Neural cell (in vitro differentiated cells): ENCODE results near the gene RAI14. TPM values are rescaled to one million over a fixed set of nuclear protein-coding genes. Genes with fewer than 3 reads are reported as not detected.
"Not testable (repeated sequence)": the region's sequence is repeated elsewhere in the genome, so short reads cannot be mapped to it uniquely, and the experiment has no call there.

Experiments
- H2AFZ ChIP-seq: fragments of 200-600, 300-800 bp; sonication (generic), shearing (Covaris generic); 2 replicates; pipeline ENCODE4 v1.6.0; 2014; ENCODE audit warnings: low read depth, mild to moderate bottlenecking, antibody characterized with exemption, low read length, moderate library complexity
- H3F3A ChIP-seq: fragments of 200-600 bp; shearing (Covaris generic); 2 replicates; pipeline ENCODE4 v1.6.1; 2016; ENCODE audit warnings: mild to moderate bottlenecking, moderate library complexity, mixed read lengths, antibody characterized with exemption, low read length; ENCODE audit not compliant: insufficient read depth, poor library complexity, severe bottlenecking
- H3K27ac ChIP-seq: fragments of 200-600, 300-800 bp; sonication (generic), shearing (Covaris generic); 2 replicates; pipeline ENCODE4 v1.5.1; 2014; ENCODE audit warnings: mild to moderate bottlenecking, low read length, moderate library complexity
- H3K27me3 ChIP-seq: fragments of 300-800, 200-600 bp; sonication (generic), shearing (Covaris generic); 2 replicates; pipeline ENCODE4 v1.6.0; 2014; ENCODE audit warnings: mild to moderate bottlenecking, low read depth, low read length, moderate library complexity; ENCODE audit not compliant: insufficient read depth
- H3K36me3 ChIP-seq: fragments of 300-800, 200-600 bp; sonication (generic), shearing (Covaris generic); 2 replicates; pipeline ENCODE4 v1.5.1; 2014; ENCODE audit warnings: mild to moderate bottlenecking, antibody characterized with exemption, low read length, moderate library complexity; ENCODE audit not compliant: insufficient read depth
- H3K4me2 ChIP-seq: fragments of 300-800, 200-600 bp; sonication (generic), shearing (Covaris generic); 2 replicates; pipeline ENCODE4 v1.6.0; 2014; ENCODE audit warnings: mild to moderate bottlenecking, low read length
- H3K4me3 ChIP-seq: fragments of 300-800, 200-600 bp; sonication (generic), shearing (Covaris generic); 2 replicates; pipeline ENCODE4 v1.5.1; 2014; ENCODE audit warnings: mild to moderate bottlenecking, low read length, moderate library complexity
- H3K79me2 ChIP-seq: fragments of 200-600 bp; shearing (Covaris generic); replicated peaks from 2 replicates; pipeline ENCODE4 v1.6.0; 2014; ENCODE audit warnings: mild to moderate bottlenecking, low read length, moderate library complexity; ENCODE audit not compliant: insufficient read depth
- H3K9ac ChIP-seq: fragments of 300-800, 200-600 bp; sonication (generic), shearing (Covaris generic); 2 replicates; pipeline ENCODE4 v1.6.1; 2016; ENCODE audit warnings: mild to moderate bottlenecking, low read length, mixed read lengths
- H3K9me2 ChIP-seq: fragments of 200-600 bp; shearing (Covaris generic); 2 replicates; pipeline ENCODE4 v1.6.1; 2016; ENCODE audit warnings: mild to moderate bottlenecking, low read length, mixed read lengths; ENCODE audit not compliant: insufficient read depth
- H3K9me3 ChIP-seq: fragments of 200-600, 300-800 bp; sonication (generic), shearing (Covaris generic); 2 replicates; pipeline ENCODE4 v1.6.1; 2016; ENCODE audit warnings: mild to moderate bottlenecking, mixed run types, low read length, moderate library complexity, mixed read lengths
- H4K20me1 ChIP-seq: fragments of 200-600 bp; shearing (Covaris generic); 2 replicates; pipeline ENCODE4 v1.6.1; 2016; ENCODE audit warnings: mild to moderate bottlenecking, mixed run types; ENCODE audit not compliant: insufficient read depth
- CTCF ChIP-seq: fragments of 450-650 bp; IDR thresholded peaks from 2 replicates; pipeline ENCODE4 v1.5.1; 2014; ENCODE audit warnings: antibody characterized with exemption, mild to moderate bottlenecking, moderate library complexity; ENCODE audit not compliant: poor library complexity, severe bottlenecking
- EP300 ChIP-seq: fragments of 450-650 bp; conservative IDR thresholded peaks from 2 replicates; pipeline ENCODE4 v1.6.1; 2014; ENCODE audit warnings: antibody characterized with exemption, mild to moderate bottlenecking, moderate library complexity; ENCODE audit not compliant: poor library complexity, severe bottlenecking
- EZH2 ChIP-seq: fragments of 200-600, 300-800 bp; shearing (Covaris generic), sonication (generic); IDR thresholded peaks from 2 replicates; pipeline ENCODE4 v1.6.1; 2014; ENCODE audit warnings: antibody characterized with exemption, low read length, borderline replicate concordance, mild to moderate bottlenecking; ENCODE audit not compliant: insufficient read depth, poor library complexity, severe bottlenecking
- MXI1 ChIP-seq: fragments of 450-650 bp; conservative IDR thresholded peaks from 2 replicates; pipeline ENCODE4 v1.6.1; 2014; ENCODE audit warnings: antibody characterized with exemption, mild to moderate bottlenecking; ENCODE audit not compliant: poor library complexity, severe bottlenecking
- POLR2AphosphoS5 ChIP-seq: IDR thresholded peaks from 2 replicates; pipeline ENCODE4 v1.6.1; 2012
- RAD21 ChIP-seq: fragments of 450-650 bp; conservative IDR thresholded peaks from 2 replicates; pipeline ENCODE4 v1.6.1; 2014; ENCODE audit warnings: antibody characterized with exemption, mild to moderate bottlenecking, moderate library complexity
- REST ChIP-seq: IDR thresholded peaks from 2 replicates; pipeline ENCODE4 v1.6.1; 2012; ENCODE audit warnings: borderline replicate concordance
- SMC3 ChIP-seq: fragments of 450-650 bp; conservative IDR thresholded peaks from 2 replicates; pipeline ENCODE4 v1.6.1; 2014; ENCODE audit warnings: antibody characterized with exemption, mild to moderate bottlenecking, moderate library complexity; ENCODE audit not compliant: poor library complexity
- TAF1 ChIP-seq: IDR thresholded peaks from 2 replicates; pipeline ENCODE4 v1.6.1; 2012; ENCODE audit warnings: low read depth
- polyA plus RNA-seq: library from polyadenylated mRNA; depleted of rRNA; stranded (reverse); fragments of >200 nt; gene quantifications from 2 replicates; pipeline ENCODE4 v1.2.3, GENCODE V29; 2014

Gene RAI14
- polyA plus RNA-seq, 1 donor from 2014 or later: 7.8 TPM

- H3F3A ChIP-seq: no peaks in the 10 kb centered on the region
- H3K4me2 ChIP-seq: no peak overlapping the region
- H2AFZ ChIP-seq: no peak overlapping the region
- no peaks in the 10 kb centered on the region for H3K9me3 ChIP-seq
- H3K27me3 ChIP-seq: no peaks in the 10 kb centered on the region
- TF ChIP-seq EP300 (no peak), MXI1 (no peak), EZH2 (no peak), RAD21 (no peak), REST (no peak)
- no peak overlapping the region for H3K4me3 ChIP-seq
- no peaks in the 10 kb centered on the region for H3K9me2 ChIP-seq
- H3K27ac ChIP-seq: no peak overlapping the region
- no peaks in the 10 kb centered on the region for H3K79me2 ChIP-seq
- peaks cover 5% of the 10 kb centered on the region for H3K36me3 ChIP-seq
- no peaks in the 10 kb centered on the region for H4K20me1 ChIP-seq
- no peak overlapping the region for H3K9ac ChIP-seq
These were observed 170.2 kb downstream of the RAI14 start for GRCh38 chr5:34826347-34826746.

GRCh38 chr5:34827588-34828506 is 171.7 kb downstream of the RAI14 start:
- Histone ChIP-seq H3K4me3 (no peak overlapping the region), H4K20me1 (no peaks in the 10 kb centered on the region), H3K27ac (no peak overlapping the region), H3K4me2 (no peak overlapping the region), H3K9me2 (no peaks in the 10 kb centered on the region), H3K9ac (no peak overlapping the region), H3K9me3 (no peaks in the 10 kb centered on the region), H2AFZ (no peak overlapping the region), H3K27me3 (no peaks in the 10 kb centered on the region), H3K36me3 (peaks cover 5% of the 10 kb centered on the region), H3F3A (no peaks in the 10 kb centered on the region), H3K79me2 (no peaks in the 10 kb centered on the region)
- TF ChIP-seq POLR2AphosphoS5 (no peak), EZH2 (no peak), RAD21 (no peak), TAF1 (no peak), REST (no peak), MXI1 (no peak), EP300 (no peak), CTCF (no peak), SMC3 (no peak)

- not testable (repeated sequence) for H3K9ac ChIP-seq, H3K4me2 ChIP-seq, H3K4me3 ChIP-seq, H3F3A ChIP-seq, H3K27ac ChIP-seq, H4K20me1 ChIP-seq, H3K9me3 ChIP-seq, H3K9me2 ChIP-seq, H2AFZ ChIP-seq, H3K79me2 ChIP-seq, H3K36me3 ChIP-seq, H3K27me3 ChIP-seq
These were observed 174.7 kb downstream of the RAI14 start for GRCh38 chr5:34830827-34831226.
